Neuronal stem cell (in vitro differentiated cells): Measurements from ENCODE around the gene MMS19.

Experiments used
- DNase-seq: peaks from one replicate; pipeline ENCODE4 v3.0.0-alpha.2; 2013; ENCODE audit warnings: low spot score
- H2AFZ ChIP-seq: one replicate; pipeline ENCODE4 v1.6.1; 2013; ENCODE audit warnings: mild to moderate bottlenecking, low read length, inconsistent platforms
- H2AK5ac ChIP-seq: 2 replicates; pipeline ENCODE4 v1.6.1; 2013; ENCODE audit warnings: low read depth, mild to moderate bottlenecking, inconsistent platforms, low read length, moderate library complexity, mixed read lengths
- H2BK120ac ChIP-seq: 2 replicates; pipeline ENCODE4 v1.6.1; 2013; ENCODE audit warnings: low read depth, mild to moderate bottlenecking, inconsistent platforms, low read length, moderate library complexity, mixed read lengths
- H2BK12ac ChIP-seq: one replicate; pipeline ENCODE4 v1.6.1; 2013; ENCODE audit warnings: low read length, inconsistent platforms
- H2BK15ac ChIP-seq: 2 replicates; pipeline ENCODE4 v1.6.1; 2013; ENCODE audit warnings: mild to moderate bottlenecking, low read length, inconsistent platforms, mixed read lengths
- H2BK5ac ChIP-seq: one replicate; pipeline ENCODE4 v1.6.1; 2013; ENCODE audit warnings: inconsistent platforms, mild to moderate bottlenecking, low read length, moderate library complexity
- H3K14ac ChIP-seq: one replicate; pipeline ENCODE4 v1.6.1; 2013; ENCODE audit warnings: low read length, inconsistent platforms
- H3K18ac ChIP-seq: 2 replicates; pipeline ENCODE4 v1.6.1; 2013; ENCODE audit warnings: low read length, inconsistent platforms
- H3K23ac ChIP-seq: 2 replicates; pipeline ENCODE4 v1.6.1; 2013; ENCODE audit warnings: low read depth, mild to moderate bottlenecking, mixed read lengths, low read length, inconsistent platforms; ENCODE audit not compliant: poor library complexity
- H3K27ac ChIP-seq: replicated peaks from 3 replicates; pipeline ENCODE4 v1.5.1; 2013; ENCODE audit warnings: low read length, inconsistent platforms
- H3K27me3 ChIP-seq, 3 experiments: 2 replicates each; pipeline ENCODE4 v1.6.1; 2013; ENCODE audit warnings: low read length in 3 of 3, mild to moderate bottlenecking in 2 of 3, inconsistent platforms in 1 of 3, low read depth in 1 of 3, mixed read lengths in 1 of 3, moderate library complexity in 1 of 3; ENCODE audit not compliant: control insufficient read depth in 3 of 3, insufficient read depth in 3 of 3
- H3K36me3 ChIP-seq, 2 donors: replicated peaks in 1 of 2; 2 replicates each; pipeline ENCODE4 v1.6.1; 2013; ENCODE audit warnings: low read length in 2 of 2; ENCODE audit not compliant: control insufficient read depth in 2 of 2, insufficient read depth in 2 of 2
- H3K4ac ChIP-seq: 2 replicates; pipeline ENCODE4 v1.6.1; 2013; ENCODE audit warnings: inconsistent platforms, mild to moderate bottlenecking, low read length, moderate library complexity
- H3K4me1 ChIP-seq, 2 donors: 1 replicate in 1 of 2; 2 replicates in 1 of 2; pipeline ENCODE4 v1.6.1; 2013; ENCODE audit warnings: low read length in 2 of 2, low read depth in 1 of 2; ENCODE audit not compliant: control insufficient read depth in 2 of 2, insufficient read depth in 1 of 2
- H3K4me2 ChIP-seq: one replicate; pipeline ENCODE4 v1.6.1; 2013; ENCODE audit warnings: mild to moderate bottlenecking, low read length, inconsistent platforms; ENCODE audit not compliant: insufficient read depth, poor library complexity, severe bottlenecking
- H3K4me3 ChIP-seq, 2 donors: 2 replicates each; pipeline ENCODE4 v1.5.1; 2013; ENCODE audit warnings: low read length in 2 of 2, mild to moderate bottlenecking in 2 of 2, inconsistent platforms in 1 of 2, moderate library complexity in 1 of 2
- H3K79me1 ChIP-seq: one replicate; pipeline ENCODE4 v1.6.1; 2013; ENCODE audit warnings: low read depth, mild to moderate bottlenecking, inconsistent platforms, low read length, moderate library complexity
- H3K9ac ChIP-seq: one replicate; pipeline ENCODE4 v1.6.1; 2013; ENCODE audit warnings: mild to moderate bottlenecking, low read depth, low read length, inconsistent platforms; ENCODE audit not compliant: poor library complexity
- H3K9me3 ChIP-seq, 2 donors: replicated peaks in 1 of 2; 2 replicates each; pipeline versions ENCODE3 to v1.6.1; 2013; ENCODE audit warnings: low read length in 2 of 2, mild to moderate bottlenecking in 2 of 2, inconsistent platforms in 1 of 2, low read depth in 1 of 2, mixed read lengths in 1 of 2, moderate library complexity in 1 of 2; ENCODE audit not compliant: control insufficient read depth in 2 of 2, insufficient read depth in 1 of 2
- H4K8ac ChIP-seq: one replicate; pipeline ENCODE4 v1.6.1; 2013; ENCODE audit warnings: low read depth, mild to moderate bottlenecking, inconsistent platforms, low read length, moderate library complexity
- H4K91ac ChIP-seq: one replicate; pipeline ENCODE4 v1.6.1; 2013; ENCODE audit warnings: low read length, low read depth, mild to moderate bottlenecking, inconsistent platforms; ENCODE audit not compliant: poor library complexity
- WGBS, 2 donors: extraction: QIAGEN DNeasy Blood & Tissue Kit; methylation state at CpG; one replicate each; pipeline ENCODE4 v1.1.7; 2013; ENCODE audit warnings: missing lambda C conversion rate in 2 of 2, mixed read lengths in 1 of 2; ENCODE audit not compliant: insufficient read length in 2 of 2, insufficient replicate concordance in 1 of 2; ENCODE audit errors: extremely low coverage in 2 of 2; 5-methylcytosine and 5-hydroxymethylcytosine counted together

The MMS19 gene

DNA sequence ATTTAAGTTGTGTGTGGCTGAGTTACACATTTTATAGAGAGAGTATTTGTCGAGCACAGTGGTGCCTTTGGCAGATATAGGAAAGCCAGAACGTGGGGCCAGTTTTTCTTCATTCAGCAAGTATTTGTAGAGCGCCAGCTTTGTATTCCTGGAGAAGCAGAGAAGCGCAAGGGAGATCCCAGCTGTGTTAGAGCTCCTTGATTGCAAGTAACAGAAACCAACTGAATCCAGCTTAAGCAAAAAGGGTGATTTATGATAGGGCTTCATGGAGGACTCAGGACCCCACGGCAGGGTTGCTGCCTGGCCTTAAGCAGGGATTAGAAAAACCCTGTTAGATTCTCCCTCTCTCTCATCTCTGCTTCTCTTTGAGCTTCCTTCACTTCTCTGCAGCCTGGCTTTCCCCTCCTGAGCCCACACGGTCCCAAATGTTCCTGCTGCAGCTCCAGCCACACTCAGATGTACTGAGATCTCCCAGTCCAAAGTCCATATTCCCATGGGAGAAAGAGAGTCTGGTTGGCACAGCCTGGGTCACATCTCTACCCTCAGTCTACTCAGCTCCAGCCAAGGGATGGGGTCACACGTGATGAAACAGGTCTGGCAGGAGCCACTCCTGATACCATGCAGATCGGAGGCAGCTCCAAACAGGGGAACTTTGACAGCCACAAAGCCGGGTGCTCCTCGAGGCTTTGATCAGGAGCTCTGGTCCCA is 17.2 kb upstream of the MMS19 start:
- Histone ChIP-seq H2AFZ (no peak overlapping the region), H4K91ac (no peak overlapping the region), H3K9me3 (no peaks in the 10 kb centered on the region), H2BK15ac (no peak overlapping the region), H3K4me1 (peaks cover 10 to 30% of the 10 kb centered on the region in 2 donors), H2AK5ac (peak overlapping the region; percentile 27), H3K27me3 (no peaks in the 10 kb centered on the region), H3K23ac (no peak overlapping the region), H2BK5ac (no peak overlapping the region), H2BK120ac (no peak overlapping the region), H3K79me1 (no peaks in the 10 kb centered on the region), H3K4ac (no peak overlapping the region), H3K4me2 (no peak overlapping the region), H3K4me3 (no peak overlapping the region), H3K27ac (no peak overlapping the region), H3K9ac (no peak overlapping the region), H4K8ac (no peak overlapping the region), H3K18ac (no peak overlapping the region), H2BK12ac (no peak overlapping the region), H3K36me3 (no peaks in the 10 kb centered on the region), H3K14ac (no peak overlapping the region)
- no peak for DNase-seq
- no CpG with 5 or more reads among the region's 10 CpGs for WGBS, 2 donors

DNA sequence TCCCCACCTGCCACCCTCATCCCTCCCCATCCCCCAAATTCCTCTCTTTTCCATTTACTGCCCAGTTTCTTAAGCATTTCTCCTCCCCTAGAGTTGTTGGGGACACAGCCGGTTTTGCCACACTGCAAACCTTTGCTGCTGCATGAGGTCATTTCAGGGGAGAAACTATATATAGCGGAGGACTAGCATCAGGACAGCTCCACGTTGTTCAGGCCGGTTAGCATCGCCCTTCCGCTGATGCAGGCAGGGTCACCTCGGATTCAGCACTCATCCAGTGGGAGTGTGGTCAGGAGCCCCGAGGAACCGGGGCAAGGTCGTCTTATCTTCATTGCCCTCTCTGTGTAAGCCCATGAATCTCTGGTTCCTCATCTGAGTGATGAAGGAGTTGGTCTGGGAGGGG is 16.1 kb upstream of the MMS19 start:
- DNase-seq: no peak
- no peak overlapping the region for H3K23ac ChIP-seq
- no peak overlapping the region for H4K91ac ChIP-seq
- H3K18ac ChIP-seq: no peak overlapping the region
- H3K9me3 ChIP-seq: no peaks in the 10 kb centered on the region
- H3K27ac ChIP-seq: no peak overlapping the region
- H4K8ac ChIP-seq: no peak overlapping the region
- no peak overlapping the region for H2BK120ac ChIP-seq
- H3K4me3 ChIP-seq: no peak overlapping the region
- no peaks in the 10 kb centered on the region for H3K27me3 ChIP-seq
- H3K9ac ChIP-seq: no peak overlapping the region
- no peak overlapping the region for H2BK15ac ChIP-seq
- H3K4ac ChIP-seq: no peak overlapping the region
- no peaks in the 10 kb centered on the region for H3K36me3 ChIP-seq
- no peak overlapping the region for H2AFZ ChIP-seq
- no peak overlapping the region for H3K4me2 ChIP-seq
- no peak overlapping the region for H2BK5ac ChIP-seq
- no CpG with 5 or more reads among the region's 10 CpGs for WGBS, 2 donors
- H3K4me1 ChIP-seq: peaks cover 9 to 26% of the 10 kb centered on the region in 2 donors
- H3K79me1 ChIP-seq: no peaks in the 10 kb centered on the region
- no peak overlapping the region for H2BK12ac ChIP-seq
- no peak overlapping the region for H3K14ac ChIP-seq
- H2AK5ac ChIP-seq: no peak overlapping the region

DNA sequence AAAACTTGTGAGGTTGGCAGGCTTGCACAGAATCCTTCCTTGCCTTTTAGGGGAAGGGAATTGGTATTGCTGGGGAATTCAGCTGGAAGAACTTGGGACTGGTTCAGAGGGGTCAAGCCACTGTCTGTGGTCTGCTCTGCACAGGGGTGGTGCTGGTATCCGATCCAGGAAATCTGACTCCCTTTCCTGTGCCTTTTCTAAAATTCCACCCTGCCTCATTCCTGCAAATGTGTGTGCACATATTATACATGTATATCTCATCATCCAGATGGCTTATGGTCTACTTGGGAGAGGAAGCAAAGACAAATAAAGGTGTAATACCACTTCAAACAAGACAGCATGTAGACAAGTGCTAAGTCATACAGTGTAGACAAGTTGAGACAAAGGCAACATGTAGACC is 14.8 kb upstream of the MMS19 start:
- Histone ChIP-seq H3K23ac (no peak overlapping the region), H3K27ac (no peak overlapping the region), H3K36me3 (no peaks in the 10 kb centered on the region), H2AK5ac (no peak overlapping the region), H3K79me1 (peaks cover 2% of the 10 kb centered on the region), H3K4me2 (no peak overlapping the region), H3K4me3 (no peak overlapping the region), H3K4me1 (peaks cover 7 to 13% of the 10 kb centered on the region in 2 donors), H2BK5ac (no peak overlapping the region), H4K8ac (no peak overlapping the region), H3K14ac (no peak overlapping the region), H2BK120ac (no peak overlapping the region), H3K18ac (no peak overlapping the region), H3K4ac (no peak overlapping the region), H4K91ac (no peak overlapping the region), H3K27me3 (no peaks in the 10 kb centered on the region), H2BK15ac (no peak overlapping the region), H3K9ac (no peak overlapping the region), H2BK12ac (no peak overlapping the region), H3K9me3 (no peaks in the 10 kb centered on the region), H2AFZ (no peak overlapping the region)
- no peak for DNase-seq
- no CpG with 5 or more reads among the region's 1 CpG for WGBS, 2 donors

DNA sequence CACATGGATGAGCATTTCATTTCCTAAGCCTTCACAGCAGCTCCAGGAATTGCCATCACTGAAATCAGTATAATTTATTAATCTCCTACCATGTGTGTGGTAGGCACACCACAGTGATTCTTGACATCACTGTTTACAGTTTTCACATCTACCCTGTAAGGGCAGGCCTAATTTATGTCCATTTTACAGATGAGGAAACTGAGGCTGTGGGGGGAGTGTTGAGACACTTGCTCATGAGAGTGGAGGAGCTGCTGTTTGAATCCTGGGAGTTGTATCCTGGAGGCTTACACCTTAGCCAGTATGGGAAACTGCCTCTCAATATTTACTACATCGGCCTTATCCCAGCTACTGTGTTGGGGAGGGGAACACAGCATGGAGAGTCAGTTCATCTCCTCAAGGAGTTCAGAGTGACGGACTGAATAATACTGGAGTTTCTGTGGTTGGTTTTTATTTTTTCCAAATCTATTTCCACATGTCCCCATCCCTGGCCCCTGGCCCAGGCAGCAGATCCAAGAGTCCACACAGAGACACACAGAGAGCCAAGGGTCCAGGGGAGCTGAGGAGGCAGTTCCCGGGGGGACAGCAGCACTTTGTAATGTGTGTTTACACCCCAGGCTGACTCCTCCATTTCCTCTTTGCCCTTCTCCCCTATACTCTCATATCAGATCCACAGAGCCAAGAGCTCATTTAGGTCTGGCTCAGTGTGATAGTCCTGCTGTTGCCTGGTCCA is 13.7 kb upstream of the MMS19 start:
- no peak overlapping the region for H3K9ac ChIP-seq
- no peak overlapping the region for H2BK120ac ChIP-seq
- no peak overlapping the region for H2BK12ac ChIP-seq
- no peak overlapping the region for H3K18ac ChIP-seq
- no peak overlapping the region for H3K4me2 ChIP-seq
- DNase-seq: no peak
- H3K9me3 ChIP-seq: no peaks in the 10 kb centered on the region
- no peak overlapping the region for H3K14ac ChIP-seq
- H2BK15ac ChIP-seq: no peak overlapping the region
- no peak overlapping the region for H2AK5ac ChIP-seq
- H3K4me3 ChIP-seq: no peak overlapping the region
- H3K27me3 ChIP-seq: no peaks in the 10 kb centered on the region
- peaks cover 2% of the 10 kb centered on the region for H3K79me1 ChIP-seq
- peaks cover 7 to 11% of the 10 kb centered on the region in 2 donors for H3K4me1 ChIP-seq
- H3K4ac ChIP-seq: no peak overlapping the region
- no peak overlapping the region for H3K23ac ChIP-seq
- WGBS, 2 donors: no CpG with 5 or more reads among the region's 3 CpGs
- no peaks in the 10 kb centered on the region for H3K36me3 ChIP-seq
- H4K8ac ChIP-seq: no peak overlapping the region
- no peak overlapping the region for H4K91ac ChIP-seq
- H3K27ac ChIP-seq: no peak overlapping the region
- no peak overlapping the region for H2AFZ ChIP-seq
- H2BK5ac ChIP-seq: no peak overlapping the region
